PC-3 (cell line): ENCODE data around the gene RREB1. TPM values are rescaled to one million over a fixed set of nuclear protein-coding genes. Genes with fewer than 3 reads are reported as not detected.

Experiments used
- ATAC-seq: fragments of 200-7000 bp; cut with Tn5 transposase; 2 replicates; pipeline ENCODE4 v1.9.1; 2020; ENCODE audit warnings: mild to moderate bottlenecking, moderate library complexity
- BruUV-seq: library from RNA; stranded (reverse); fragments of 400-500 nt; replicated peaks from 2 replicates; lab custom pipeline; 2021; lab: Mats Ljungman, UMichigan
- CTCF ChIA-PET: fragments of 300-600 bp; sonication (Branson Sonifier 250); formaldehyde crosslinking; loops from one replicate; lab custom pipeline; 2022; ENCODE audit warnings: antibody characterized with exemption; lab: Charles Lee
- POLR2A ChIA-PET: fragments of 300-600 bp; sonication (Branson Sonifier 250); formaldehyde crosslinking; loops from one replicate; lab custom pipeline; 2022; ENCODE audit warnings: antibody characterized with exemption; ENCODE audit not compliant: unreplicated experiment; lab: Charles Lee
- DNase-seq: peaks from one replicate; pipeline ENCODE4 v3.0.0-alpha.2; 2015
- H2AFZ ChIP-seq: fragments of 300-600 bp; sonication (generic); 2 replicates; pipeline ENCODE4 v1.6.0; 2016; ENCODE audit warnings: antibody characterized with exemption, low read length
- H3F3A ChIP-seq: fragments of 300-600 bp; sonication (generic); one replicate; pipeline ENCODE4 v1.6.0; 2017; ENCODE audit warnings: antibody characterized with exemption, low read length, control low read depth, mild to moderate bottlenecking; ENCODE audit not compliant: unreplicated experiment
- H3K27ac ChIP-seq: fragments of 300-600 bp; sonication (generic); 2 replicates; pipeline ENCODE4 v1.5.1; 2016; ENCODE audit warnings: mild to moderate bottlenecking, low read length
- H3K27me3 ChIP-seq: fragments of 300-600 bp; sonication (generic); 2 replicates; pipeline ENCODE4 v1.6.1; 2016; ENCODE audit warnings: low read length, mixed read lengths
- H3K36me3 ChIP-seq: fragments of 300-600 bp; sonication (generic); 2 replicates; pipeline ENCODE4 v1.6.1; 2016; ENCODE audit warnings: low read depth, mixed run types, low read length, mixed read lengths
- H3K4me1 ChIP-seq: fragments of 300-600 bp; sonication (generic); 2 replicates; pipeline ENCODE4 v1.5.1; 2016; ENCODE audit warnings: low read length; ENCODE audit not compliant: insufficient read depth
- H3K4me2 ChIP-seq: fragments of 300-600 bp; sonication (generic); 2 replicates; pipeline ENCODE4 v1.6.0; 2016; ENCODE audit warnings: low read length
- H3K4me3 ChIP-seq: fragments of 300-600 bp; sonication (generic); 2 replicates; pipeline ENCODE4 v1.5.1; 2016; ENCODE audit warnings: mild to moderate bottlenecking, low read length, mixed read lengths
- H3K79me2 ChIP-seq: fragments of 300-600 bp; sonication (generic); 2 replicates; pipeline ENCODE4 v1.6.1; 2017; ENCODE audit warnings: low read length, mixed read lengths
- H3K9ac ChIP-seq: fragments of 300-600 bp; sonication (generic); 2 replicates; pipeline ENCODE4 v1.6.0; 2016; ENCODE audit warnings: mild to moderate bottlenecking, low read length
- H3K9me2 ChIP-seq: fragments of 300-600 bp; sonication (generic); replicated peaks from 2 replicates; pipeline ENCODE4 v1.6.1; 2016; ENCODE audit warnings: mixed run types, low read length, mixed read lengths
- H3K9me3 ChIP-seq: fragments of 300-600 bp; sonication (generic); 2 replicates; pipeline ENCODE4 v1.6.1; 2016; ENCODE audit warnings: low read length, mixed read lengths
- H4K20me1 ChIP-seq: fragments of 300-600 bp; sonication (generic); 2 replicates; pipeline ENCODE4 v1.6.1; 2016; ENCODE audit warnings: low read length, mixed read lengths
- CTCF ChIP-seq: fragments of 300-600 bp; sonication (generic); conservative IDR thresholded peaks from 2 replicates; pipeline ENCODE4 v1.5.1; 2017; ENCODE audit warnings: antibody characterized with exemption, low read depth, mild to moderate bottlenecking, low read length
- EZH2 ChIP-seq: fragments of 300-600 bp; sonication (generic); IDR thresholded peaks from one replicate; pipeline ENCODE4 v1.6.1; 2017; ENCODE audit warnings: antibody characterized with exemption, mild to moderate bottlenecking, low read length; ENCODE audit not compliant: unreplicated experiment
- EZH2phosphoT487 ChIP-seq: fragments of 300-600 bp; sonication (generic); IDR thresholded peaks from 2 replicates; pipeline ENCODE4 v1.6.1; 2018; ENCODE audit warnings: mild to moderate bottlenecking, antibody characterized with exemption, low read length, borderline replicate concordance
- intact Hi-C: fragments of 100-400 bp; cut with micrococcal nuclease; formaldehyde crosslinking; loops from 2 replicates; pipeline ENCODE4 v1.9.0; 2023
- total RNA-seq: library from RNA; depleted of rRNA; stranded (reverse); fragments of >200 nt; gene quantifications from 2 replicates; pipeline ENCODE4 v1.2.3, GENCODE V29; 2014

Gene RREB1
- total RNA-seq, 1 experiment from 2014 or later: 26.0 TPM

GRCh38 chr6:7172649-7173048 is 64.9 kb downstream of the RREB1 start:
- H3K9me2 ChIP-seq: no peaks in the 10 kb centered on the region
- H3K9ac ChIP-seq: no peak overlapping the region
- TF ChIP-seq EZH2: no peak
- TF ChIP-seq CTCF: no peak
- TF ChIP-seq EZH2phosphoT487: no peak
- H3K4me3 ChIP-seq: no peak overlapping the region
- ATAC-seq (no peak), DNase-seq (no peak)
- H3K79me2 ChIP-seq: peaks cover 92% of the 10 kb centered on the region
- CTCF ChIA-PET: no interaction called here
- H3K27ac ChIP-seq: no peak overlapping the region
- H3K4me2 ChIP-seq: no peak overlapping the region
- H2AFZ ChIP-seq: no peak overlapping the region
- H3K36me3 ChIP-seq: peaks cover 7% of the 10 kb centered on the region; the same call in 1 of the 2 replicates
- H3K4me1 ChIP-seq: no peaks in the 10 kb centered on the region
- POLR2A ChIA-PET: no interaction called here
- H4K20me1 ChIP-seq: peaks cover 9% of the 10 kb centered on the region; the same call in 1 of the 2 replicates
- no peaks in the 10 kb centered on the region for H3F3A ChIP-seq
- intact Hi-C loops: no loop called here
- no peaks in the 10 kb centered on the region for H3K27me3 ChIP-seq
- no TSS peak for BruUV-seq
- H3K9me3 ChIP-seq: no peaks in the 10 kb centered on the region

- CTCF ChIA-PET: no interaction called here
- ATAC-seq (no peak), DNase-seq (no peak)
- TF ChIP-seq EZH2phosphoT487 (no peak), CTCF (no peak), EZH2 (no peak)
- no peaks in the 10 kb centered on the region for H3F3A ChIP-seq
- H3K9me2 ChIP-seq: no peaks in the 10 kb centered on the region
- no TSS peak for BruUV-seq
- H2AFZ ChIP-seq: no peak overlapping the region
- H3K79me2 ChIP-seq: peaks cover 88% of the 10 kb centered on the region
- no peak overlapping the region for H3K9ac ChIP-seq
- no peak overlapping the region for H3K27ac ChIP-seq
- H3K36me3 ChIP-seq: peaks cover 16% of the 10 kb centered on the region; the same call in 1 of the 2 replicates
- H3K4me2 ChIP-seq: no peak overlapping the region
- intact Hi-C loops: no loop called here
- H3K27me3 ChIP-seq: no peaks in the 10 kb centered on the region
- POLR2A ChIA-PET: interaction anchor here (0.6 kb wide), 1 partner anchor 317 kb away, joined by 4 read pairs; no protein-coding TSS in a partner anchor
- no peaks in the 10 kb centered on the region for H3K4me1 ChIP-seq
- H4K20me1 ChIP-seq: 0 out of 2 replicates have a peak, but pooled peaks cover 4% of the 10 kb centered on the region
- no peaks in the 10 kb centered on the region for H3K9me3 ChIP-seq
- H3K4me3 ChIP-seq: no peak overlapping the region
These were observed 66.2 kb downstream of the RREB1 start for GRCh38 chr6:7173843-7174503.

- H3K79me2 ChIP-seq: peaks cover 76% of the 10 kb centered on the region
These were observed 67.7 kb downstream of the RREB1 start for GRCh38 chr6:7175462-7175861.

More at GRCh38 chr6:7175462-7175861, 67.7 kb downstream of the RREB1 start:
- Histone ChIP-seq H3K27me3 (no peaks in the 10 kb centered on the region), H2AFZ (no peak overlapping the region), H3K9me2 (no peaks in the 10 kb centered on the region), H4K20me1 (no peaks in the 10 kb centered on the region), H3K36me3 (peaks cover 26% of the 10 kb centered on the region), H3K4me3 (no peak overlapping the region), H3K9me3 (no peaks in the 10 kb centered on the region), H3K27ac (no peak overlapping the region), H3K4me2 (no peak overlapping the region), H3K4me1 (no peaks in the 10 kb centered on the region), H3K9ac (no peak overlapping the region), H3F3A (no peaks in the 10 kb centered on the region)
- POLR2A ChIA-PET: no interaction called here
- CTCF ChIA-PET: no interaction called here
- DNase-seq (no peak), ATAC-seq (no peak)
- intact Hi-C loops: no loop called here
- TF ChIP-seq EZH2phosphoT487 (no peak), CTCF (no peak), EZH2 (no peak)
- no TSS peak for BruUV-seq
